Fibroblast of lung (primary cell): ENCODE data around the gene BTBD7. TPM values are rescaled to one million over a fixed set of nuclear protein-coding genes. Genes with fewer than 3 reads are reported as not detected.

Source experiments
- DNase-seq, 2 donors: peaks; one replicate each; pipeline versions ENCODE4 v3.0.0 to v3.0.0-alpha.2; 2010; ENCODE audit warnings: low read depth in 2 of 2
- H2AFZ ChIP-seq: 2 replicates; pipeline ENCODE4 v1.5.1; 2012; ENCODE audit warnings: low read length, control low read depth, inconsistent platforms
- H3K27ac ChIP-seq: 2 replicates; pipeline ENCODE4 v1.5.1; 2011; ENCODE audit warnings: low read length, control low read depth; ENCODE audit not compliant: insufficient read depth
- H3K27me3 ChIP-seq: 2 replicates; pipeline ENCODE4 v1.5.1; 2011; ENCODE audit warnings: mild to moderate bottlenecking, low read length; ENCODE audit not compliant: control insufficient read depth, insufficient read depth
- H3K36me3 ChIP-seq: 2 replicates; pipeline ENCODE4 v1.5.1; 2011; ENCODE audit warnings: low read length; ENCODE audit not compliant: control insufficient read depth, insufficient read depth
- H3K4me1 ChIP-seq: 2 replicates; pipeline ENCODE4 v1.5.1; 2011; ENCODE audit warnings: low read length; ENCODE audit not compliant: control insufficient read depth, insufficient read depth; ENCODE audit errors: extremely low read depth
- H3K4me2 ChIP-seq: 2 replicates; pipeline ENCODE4 v1.5.1; 2011; ENCODE audit warnings: low read length, control low read depth; ENCODE audit not compliant: insufficient read depth; ENCODE audit errors: extremely low read depth
- H3K4me3 ChIP-seq, 4 experiments: fragments of 200-600 bp in 1 of 4; sonication (generic) in 1 of 4; replicated peaks in 1 of 4; 2 replicates each; pipeline ENCODE4 v1.5.1; 2011 to 2016; ENCODE audit warnings: low read length in 4 of 4, low read depth in 3 of 4, mild to moderate bottlenecking in 3 of 4, control low read depth in 2 of 4, inconsistent platforms in 1 of 4, mixed read lengths in 1 of 4; ENCODE audit not compliant: insufficient read depth in 1 of 4; ENCODE audit errors: control extremely low read depth in 1 of 4
- H3K79me2 ChIP-seq: 2 replicates; pipeline ENCODE4 v1.5.1; 2012; ENCODE audit warnings: mild to moderate bottlenecking, low read length, inconsistent platforms; ENCODE audit not compliant: control insufficient read depth, insufficient read depth
- H3K9ac ChIP-seq: 2 replicates; pipeline ENCODE4 v1.5.1; 2011; ENCODE audit warnings: mild to moderate bottlenecking, low read length, control low read depth; ENCODE audit not compliant: insufficient read depth
- H3K9me3 ChIP-seq: 2 replicates; pipeline ENCODE4 v1.5.1; 2012; ENCODE audit warnings: low read depth, low read length; ENCODE audit not compliant: control insufficient read depth, insufficient read depth
- H4K20me1 ChIP-seq: 2 replicates; pipeline ENCODE4 v1.5.1; 2011; ENCODE audit warnings: low read length; ENCODE audit not compliant: control insufficient read depth, insufficient read depth; ENCODE audit errors: extremely low read depth
- EZH2 ChIP-seq: IDR thresholded peaks from 2 replicates; pipeline ENCODE4 v1.5.1; 2012; ENCODE audit warnings: low read length, control low read depth, mild to moderate bottlenecking; ENCODE audit errors: missing control alignments
- polyA plus RNA-seq, 2 donors: library from polyadenylated mRNA; depleted of rRNA in 1 of 2; stranded (reverse) in 1 of 2; unstranded in 1 of 2; fragments of >200 nt; gene quantifications; 2 replicates each; pipeline ENCODE4 v1.2.1, GENCODE V29; 2011 to 2012; ENCODE audit warnings: missing spikeins in 1 of 2
- total RNA-seq: library from RNA; depleted of rRNA; stranded (reverse); fragments of >200 nt; gene quantifications from 2 replicates; pipeline ENCODE4 v1.2.1, GENCODE V29; 2014
- TF ChIP-seq, protein P1 (sequence below), 2 donors: IDR thresholded peaks in 1 of 2; conservative IDR thresholded peaks in 1 of 2; 1 replicate in 1 of 2; 2 replicates in 1 of 2; pipeline ENCODE4 v1.5.1; 2011 to 2012; ENCODE audit warnings: low read length in 2 of 2, control low read depth in 1 of 2, inconsistent platforms in 1 of 2, low read depth in 1 of 2, mild to moderate bottlenecking in 1 of 2

BTBD7 gene
- total and polyA plus RNA-seq, 2 donors (not counting 1 experiment from before 2014, with no cell fraction given), result 20.5 to 25.9 TPM

DNA sequence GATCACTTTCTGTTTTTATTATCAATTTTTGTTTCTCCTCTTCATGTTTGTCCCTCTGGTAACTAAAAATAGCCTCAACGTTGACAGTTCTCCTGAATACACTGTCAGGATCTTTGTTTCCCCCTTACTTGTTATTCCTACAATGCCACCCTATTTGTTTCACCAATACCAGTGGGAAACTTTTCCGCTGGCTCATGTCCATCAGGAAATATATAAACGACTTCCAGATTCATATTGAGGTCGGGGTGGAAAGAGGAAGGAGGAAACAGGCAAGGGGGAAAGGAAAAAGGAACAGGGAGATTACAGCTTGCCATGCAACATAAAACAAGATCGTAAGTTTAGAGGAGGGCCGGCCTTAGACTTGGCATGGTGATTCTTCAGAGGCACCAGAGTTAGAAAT lies 61.7 kb downstream of the BTBD7 start:
- peaks cover 3% of the 10 kb centered on the region for H3K4me1 ChIP-seq
- no peak for DNase-seq
- no peaks in the 10 kb centered on the region for H3K9me3 ChIP-seq
- TF ChIP-seq, protein P1, sequence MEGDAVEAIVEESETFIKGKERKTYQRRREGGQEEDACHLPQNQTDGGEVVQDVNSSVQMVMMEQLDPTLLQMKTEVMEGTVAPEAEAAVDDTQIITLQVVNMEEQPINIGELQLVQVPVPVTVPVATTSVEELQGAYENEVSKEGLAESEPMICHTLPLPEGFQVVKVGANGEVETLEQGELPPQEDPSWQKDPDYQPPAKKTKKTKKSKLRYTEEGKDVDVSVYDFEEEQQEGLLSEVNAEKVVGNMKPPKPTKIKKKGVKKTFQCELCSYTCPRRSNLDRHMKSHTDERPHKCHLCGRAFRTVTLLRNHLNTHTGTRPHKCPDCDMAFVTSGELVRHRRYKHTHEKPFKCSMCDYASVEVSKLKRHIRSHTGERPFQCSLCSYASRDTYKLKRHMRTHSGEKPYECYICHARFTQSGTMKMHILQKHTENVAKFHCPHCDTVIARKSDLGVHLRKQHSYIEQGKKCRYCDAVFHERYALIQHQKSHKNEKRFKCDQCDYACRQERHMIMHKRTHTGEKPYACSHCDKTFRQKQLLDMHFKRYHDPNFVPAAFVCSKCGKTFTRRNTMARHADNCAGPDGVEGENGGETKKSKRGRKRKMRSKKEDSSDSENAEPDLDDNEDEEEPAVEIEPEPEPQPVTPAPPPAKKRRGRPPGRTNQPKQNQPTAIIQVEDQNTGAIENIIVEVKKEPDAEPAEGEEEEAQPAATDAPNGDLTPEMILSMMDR (conservative IDR thresholded peaks at IDR 0.05 in 1 of 2, IDR thresholded peaks at IDR 0.05 in 1 of 2; ENCODE audit: low read depth in 1 of 2, low read length in 2 of 2), result no peak
- no peak for TF ChIP-seq EZH2
- no peaks in the 10 kb centered on the region for H3K36me3 ChIP-seq
- H3K27ac ChIP-seq, result no peak overlapping the region
- H2AFZ ChIP-seq, result no peak overlapping the region
- H3K9ac ChIP-seq, result no peak overlapping the region
- no peak overlapping the region for H3K4me3 ChIP-seq
- H3K4me2 ChIP-seq, result no peak overlapping the region
- H4K20me1 ChIP-seq, result no peaks in the 10 kb centered on the region
- H3K79me2 ChIP-seq, result no peaks in the 10 kb centered on the region
- H3K27me3 ChIP-seq, result no peaks in the 10 kb centered on the region

DNA sequence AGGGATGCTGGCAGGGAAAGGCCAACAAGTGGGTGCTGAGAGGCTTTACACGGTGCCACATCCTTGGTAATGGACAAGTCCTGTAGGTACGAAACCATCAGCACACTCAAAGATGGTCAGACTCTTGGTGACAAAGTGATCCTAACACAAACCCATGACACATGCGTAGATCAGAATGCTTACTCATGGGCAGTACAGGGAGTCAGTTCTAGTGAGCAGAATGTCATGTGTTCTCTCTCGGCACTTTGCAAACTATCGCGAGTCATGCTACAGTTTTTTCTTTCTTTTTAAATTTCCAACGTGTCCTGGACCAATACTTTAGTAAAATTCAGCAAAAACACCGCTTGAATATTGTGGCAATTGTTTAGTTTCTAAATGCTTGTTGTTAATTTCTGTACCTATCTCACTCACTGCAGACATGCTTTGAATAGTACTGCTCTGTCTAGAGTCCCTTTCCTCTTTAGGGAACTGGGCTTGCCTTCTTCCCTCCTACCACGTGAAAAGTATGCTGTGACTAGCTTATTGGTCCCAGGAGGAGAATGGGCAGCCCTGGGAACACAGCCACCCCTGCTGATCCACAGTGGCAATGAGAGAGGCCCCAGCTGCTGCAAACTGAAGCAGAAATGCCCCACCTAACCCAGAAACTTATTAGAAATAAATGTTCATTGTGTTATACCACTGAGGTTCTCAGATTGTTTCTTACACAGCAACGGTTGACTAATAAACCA lies 63.3 kb downstream of the BTBD7 start:
- Histone ChIP-seq H3K36me3 (no peaks in the 10 kb centered on the region), H3K4me1 (peaks cover 3% of the 10 kb centered on the region), H3K27me3 (no peaks in the 10 kb centered on the region), H3K27ac (peak overlapping the region; percentile 36), H3K9ac (no peak overlapping the region), H4K20me1 (no peaks in the 10 kb centered on the region), H3K4me2 (no peak overlapping the region), H3K79me2 (no peaks in the 10 kb centered on the region), H3K9me3 (no peaks in the 10 kb centered on the region), H2AFZ (no peak overlapping the region), H3K4me3 (no peak overlapping the region)
- TF ChIP-seq, protein P1 (conservative IDR thresholded peaks at IDR 0.05 in 1 of 2, IDR thresholded peaks at IDR 0.05 in 1 of 2; ENCODE audit: low read depth in 1 of 2, low read length in 2 of 2), result no peak
- no peak for TF ChIP-seq EZH2
- DNase-seq, result peak; percentile 72 to 76

DNA sequence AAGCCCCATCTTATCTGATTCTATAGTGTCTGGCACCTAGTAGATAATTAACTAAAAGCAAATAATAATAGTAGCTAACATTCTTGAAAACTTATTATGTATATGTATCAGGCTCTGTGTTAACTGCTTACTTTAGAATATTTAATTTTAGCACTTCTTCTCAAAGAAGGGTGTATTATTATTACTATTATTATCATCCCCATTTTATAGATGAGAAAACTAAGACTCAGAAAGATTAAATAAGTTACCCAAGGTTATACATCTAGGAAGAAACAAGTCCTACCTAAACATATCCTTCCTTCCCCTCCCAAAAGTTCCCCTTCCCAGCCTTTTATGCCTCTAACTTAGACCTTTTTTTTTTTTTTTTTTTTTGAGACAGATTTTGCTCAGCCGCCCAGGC lies 64.4 kb downstream of the BTBD7 start:
- TF ChIP-seq EZH2, result no peak
- TF ChIP-seq, protein P1 (conservative IDR thresholded peaks at IDR 0.05 in 1 of 2, IDR thresholded peaks at IDR 0.05 in 1 of 2; ENCODE audit: low read depth in 1 of 2, low read length in 2 of 2), result no peak
- no peak overlapping the region for H3K27ac ChIP-seq
- no peaks in the 10 kb centered on the region for H4K20me1 ChIP-seq
- H3K27me3 ChIP-seq, result no peaks in the 10 kb centered on the region
- H3K4me2 ChIP-seq, result no peak overlapping the region
- peaks cover 3% of the 10 kb centered on the region for H3K4me1 ChIP-seq
- no peak for DNase-seq
- H3K9ac ChIP-seq, result no peak overlapping the region
- no peaks in the 10 kb centered on the region for H3K36me3 ChIP-seq
- H3K9me3 ChIP-seq, result no peaks in the 10 kb centered on the region
- H2AFZ ChIP-seq, result no peak overlapping the region
- H3K4me3 ChIP-seq, result no peak overlapping the region
- H3K79me2 ChIP-seq, result peaks cover 2% of the 10 kb centered on the region
